ENCODE data around the gene ADAM12.

Gene ADAM12

DNA sequence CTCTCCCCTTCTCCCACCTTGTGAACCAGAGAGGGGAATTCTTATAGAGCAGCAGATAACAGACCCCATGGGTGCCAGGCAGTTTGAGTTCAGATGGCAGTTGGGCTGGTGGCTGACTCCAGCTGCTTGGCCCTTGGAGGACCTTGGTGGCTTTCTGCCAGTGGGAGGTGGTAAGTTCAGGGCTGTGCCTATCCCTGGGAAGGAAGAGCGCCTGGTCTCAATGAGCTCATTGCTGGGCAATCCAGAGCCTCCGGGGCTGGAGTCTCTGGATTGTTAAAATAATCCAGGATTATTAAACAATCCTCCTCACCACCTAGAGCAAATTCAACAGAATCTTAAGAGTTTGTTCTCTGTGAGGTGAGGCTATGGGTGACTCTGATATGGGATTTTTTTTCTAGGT, 386.7 kb downstream of the ADAM12 start:
- peak; percentile 66 to 81 for DNase-seq
- no peak overlapping the region for H2AK5ac ChIP-seq (ENCODE audit: low read length)
- no peak overlapping the region for H3K18ac ChIP-seq (ENCODE audit: low read length)
- peaks cover 0 to 6% of the 10 kb centered on the region in 2 experiments for H3K36me3 ChIP-seq (ENCODE audit: control insufficient read depth in 1 of 2, insufficient read depth in 2 of 2, low read length in 2 of 2)
- peaks cover 2% of the 10 kb centered on the region for H3K9me3 ChIP-seq (ENCODE audit: insufficient read depth, low read depth, low read length)
- peaks cover 0 to 2% of the 10 kb centered on the region in 2 experiments for H3K4me1 ChIP-seq (ENCODE audit: control insufficient read depth in 1 of 2, insufficient read depth in 2 of 2, low read length in 2 of 2)
- H3K4me2 ChIP-seq (ENCODE audit: low read length): no peak overlapping the region
- H4K91ac ChIP-seq (ENCODE audit: low read depth, low read length): no peak overlapping the region
- no peak overlapping the region for H2BK12ac ChIP-seq (ENCODE audit: low read length)
- no peak overlapping the region for H4K8ac ChIP-seq (ENCODE audit: low read depth, low read length)
- H2AFZ ChIP-seq (ENCODE audit: insufficient read depth, low read length, poor library complexity): no peak overlapping the region
- H3K9ac ChIP-seq (ENCODE audit: low read length): no peak overlapping the region
- no peak overlapping the region for H3K14ac ChIP-seq (ENCODE audit: low read length)
- no peaks in the 10 kb centered on the region for H3K79me2 ChIP-seq (ENCODE audit: control insufficient read depth, insufficient read depth, low read length, poor library complexity)
- H3K79me1 ChIP-seq (ENCODE audit: low read length): no peaks in the 10 kb centered on the region
- no peaks in the 10 kb centered on the region for H3K27me3 ChIP-seq (ENCODE audit: insufficient read depth, low read length)
- no peak overlapping the region for H2BK5ac ChIP-seq (ENCODE audit: low read depth, low read length, poor library complexity)
- H2BK120ac ChIP-seq (ENCODE audit: insufficient read depth, low read length, poor library complexity): no peak overlapping the region
- H3K23ac ChIP-seq (ENCODE audit: low read length): no peak overlapping the region
- WGBS (ENCODE audit: extremely low coverage, insufficient coverage, insufficient read length): no CpG with 5 or more reads among the region's 2 CpGs
- no peak overlapping the region for H3K27ac ChIP-seq (ENCODE audit: low read depth, low read length)
- H4K12ac ChIP-seq (ENCODE audit: low read depth, low read length): no peak overlapping the region
- no peak overlapping the region for H3K4me3 ChIP-seq (ENCODE audit: low read depth, low read length)
- no peak overlapping the region for H3K4ac ChIP-seq (ENCODE audit: low read depth, low read length)

- Histone ChIP-seq H2AK5ac (ENCODE audit: low read length) (no peak overlapping the region), H3K36me3 (ENCODE audit: control insufficient read depth in 1 of 2, insufficient read depth in 2 of 2, low read length in 2 of 2) (peaks cover 0 to 6% of the 10 kb centered on the region in 2 experiments), H2BK12ac (ENCODE audit: low read length) (no peak overlapping the region), H3K4ac (ENCODE audit: low read depth, low read length) (no peak overlapping the region), H3K79me2 (ENCODE audit: control insufficient read depth, insufficient read depth, low read length, poor library complexity) (no peaks in the 10 kb centered on the region), H3K14ac (ENCODE audit: low read length) (no peak overlapping the region), H3K79me1 (ENCODE audit: low read length) (no peaks in the 10 kb centered on the region), H3K4me3 (ENCODE audit: low read depth, low read length) (no peak overlapping the region), H2BK120ac (ENCODE audit: insufficient read depth, low read length, poor library complexity) (no peak overlapping the region), H2AFZ (ENCODE audit: insufficient read depth, low read length, poor library complexity) (no peak overlapping the region), H3K27ac (ENCODE audit: low read depth, low read length) (no peak overlapping the region), H3K4me1 (ENCODE audit: control insufficient read depth in 1 of 2, insufficient read depth in 2 of 2, low read length in 2 of 2) (peaks cover 0 to 2% of the 10 kb centered on the region in 2 experiments), H4K12ac (ENCODE audit: low read depth, low read length) (no peak overlapping the region), H3K4me2 (ENCODE audit: low read length) (no peak overlapping the region), H3K23ac (ENCODE audit: low read length) (no peak overlapping the region), H2BK5ac (ENCODE audit: low read depth, low read length, poor library complexity) (no peak overlapping the region), H3K18ac (ENCODE audit: low read length) (no peak overlapping the region), H3K27me3 (ENCODE audit: insufficient read depth, low read length) (no peaks in the 10 kb centered on the region), H4K8ac (ENCODE audit: low read depth, low read length) (no peak overlapping the region), H3K9ac (ENCODE audit: low read length) (no peak overlapping the region), H4K91ac (ENCODE audit: low read depth, low read length) (no peak overlapping the region), H3K9me3 (ENCODE audit: insufficient read depth, low read depth, low read length) (peaks cover 2% of the 10 kb centered on the region)
- DNase-seq: no peak
- no CpG with 5 or more reads among the region's 3 CpGs for WGBS (ENCODE audit: extremely low coverage, insufficient coverage, insufficient read length)
Measured at GRCh38 chr10:125999694-126000093, 388.6 kb downstream of the ADAM12 start.

DNA sequence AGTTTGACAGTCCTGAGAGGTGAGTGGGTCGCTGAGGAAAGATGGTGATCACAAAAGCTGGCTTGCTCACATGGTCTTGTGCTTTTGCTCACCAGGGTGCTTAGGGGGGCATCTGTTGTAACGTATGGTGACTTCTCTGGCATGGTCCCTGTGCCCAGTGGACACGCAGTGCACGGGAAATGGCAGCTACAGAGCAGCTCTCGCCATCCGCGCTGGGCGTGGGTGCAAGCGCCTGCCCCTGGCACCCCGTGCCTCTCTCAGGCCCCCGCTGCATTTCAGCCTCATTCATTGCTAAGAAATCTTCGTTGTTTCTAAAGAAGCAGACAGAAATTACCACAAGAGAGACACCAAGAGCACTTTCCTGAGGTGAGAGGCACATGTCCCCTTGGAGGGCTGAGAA, 390.7 kb downstream of the ADAM12 start:
- no peak overlapping the region for H4K8ac ChIP-seq (ENCODE audit: low read depth, low read length)
- H3K27me3 ChIP-seq (ENCODE audit: insufficient read depth, low read length): no peaks in the 10 kb centered on the region
- no peak overlapping the region for H4K91ac ChIP-seq (ENCODE audit: low read depth, low read length)
- H3K9me3 ChIP-seq (ENCODE audit: insufficient read depth, low read depth, low read length): peaks cover 2% of the 10 kb centered on the region
- no peaks in the 10 kb centered on the region for H3K79me2 ChIP-seq (ENCODE audit: control insufficient read depth, insufficient read depth, low read length, poor library complexity)
- H3K14ac ChIP-seq (ENCODE audit: low read length): no peak overlapping the region
- no peak overlapping the region for H3K23ac ChIP-seq (ENCODE audit: low read length)
- H3K9ac ChIP-seq (ENCODE audit: low read length): no peak overlapping the region
- H3K4me3 ChIP-seq (ENCODE audit: low read depth, low read length): no peak overlapping the region
- peaks cover 0 to 6% of the 10 kb centered on the region in 2 experiments for H3K36me3 ChIP-seq (ENCODE audit: control insufficient read depth in 1 of 2, insufficient read depth in 2 of 2, low read length in 2 of 2)
- no peak overlapping the region for H3K18ac ChIP-seq (ENCODE audit: low read length)
- H3K27ac ChIP-seq (ENCODE audit: low read depth, low read length): no peak overlapping the region
- H2BK120ac ChIP-seq (ENCODE audit: insufficient read depth, low read length, poor library complexity): no peak overlapping the region
- peaks cover 0 to 2% of the 10 kb centered on the region in 2 experiments for H3K4me1 ChIP-seq (ENCODE audit: control insufficient read depth in 1 of 2, insufficient read depth in 2 of 2, low read length in 2 of 2)
- DNase-seq: no peak
- H2AFZ ChIP-seq (ENCODE audit: insufficient read depth, low read length, poor library complexity): no peak overlapping the region
- H2BK5ac ChIP-seq (ENCODE audit: low read depth, low read length, poor library complexity): no peak overlapping the region
- no peak overlapping the region for H4K12ac ChIP-seq (ENCODE audit: low read depth, low read length)
- WGBS (ENCODE audit: extremely low coverage, insufficient coverage, insufficient read length): no CpG with 5 or more reads among the region's 12 CpGs
- no peak overlapping the region for H3K4me2 ChIP-seq (ENCODE audit: low read length)
- H3K4ac ChIP-seq (ENCODE audit: low read depth, low read length): no peak overlapping the region
- no peaks in the 10 kb centered on the region for H3K79me1 ChIP-seq (ENCODE audit: low read length)
- H2AK5ac ChIP-seq (ENCODE audit: low read length): no peak overlapping the region
- no peak overlapping the region for H2BK12ac ChIP-seq (ENCODE audit: low read length)

- Histone ChIP-seq H3K18ac (ENCODE audit: low read length) (no peak overlapping the region), H2AFZ (ENCODE audit: insufficient read depth, low read length, poor library complexity) (no peak overlapping the region), H3K23ac (ENCODE audit: low read length) (no peak overlapping the region), H3K36me3 (ENCODE audit: control insufficient read depth in 1 of 2, insufficient read depth in 2 of 2, low read length in 2 of 2) (peaks cover 0 to 7% of the 10 kb centered on the region in 2 experiments), H2BK5ac (ENCODE audit: low read depth, low read length, poor library complexity) (no peak overlapping the region), H3K79me2 (ENCODE audit: control insufficient read depth, insufficient read depth, low read length, poor library complexity) (no peaks in the 10 kb centered on the region), H3K14ac (ENCODE audit: low read length) (no peak overlapping the region), H3K4me2 (ENCODE audit: low read length) (no peak overlapping the region), H3K27me3 (ENCODE audit: insufficient read depth, low read length) (no peaks in the 10 kb centered on the region), H2BK12ac (ENCODE audit: low read length) (no peak overlapping the region), H3K79me1 (ENCODE audit: low read length) (no peaks in the 10 kb centered on the region), H3K27ac (ENCODE audit: low read depth, low read length) (no peak overlapping the region), H4K12ac (ENCODE audit: low read depth, low read length) (no peak overlapping the region), H4K91ac (ENCODE audit: low read depth, low read length) (no peak overlapping the region), H3K9ac (ENCODE audit: low read length) (no peak overlapping the region), H4K8ac (ENCODE audit: low read depth, low read length) (no peak overlapping the region), H2BK120ac (ENCODE audit: insufficient read depth, low read length, poor library complexity) (no peak overlapping the region), H3K4me1 (ENCODE audit: control insufficient read depth in 1 of 2, insufficient read depth in 2 of 2, low read length in 2 of 2) (no peaks in the 10 kb centered on the region), H2AK5ac (ENCODE audit: low read length) (no peak overlapping the region), H3K4me3 (ENCODE audit: low read depth, low read length) (no peak overlapping the region), H3K9me3 (ENCODE audit: insufficient read depth, low read depth, low read length) (no peaks in the 10 kb centered on the region), H3K4ac (ENCODE audit: low read depth, low read length) (no peak overlapping the region)
- no CpG with 5 or more reads among the region's 9 CpGs for WGBS (ENCODE audit: extremely low coverage, insufficient coverage, insufficient read length)
- no peak for DNase-seq
Measured at GRCh38 chr10:125995726-125996304, 392.5 kb downstream of the ADAM12 start.

Measured in trophoblast cell (in vitro differentiated cells and primary cell).